ENCODE measurements around the gene GRIN3B.

The GRIN3B gene

GRCh38 chr19:960020-960419 is 40.2 kb upstream of the GRIN3B start:
- DNase-seq (ENCODE audit: low read depth in 1 of 2, low spot score in 1 of 2) = no peak

DNA sequence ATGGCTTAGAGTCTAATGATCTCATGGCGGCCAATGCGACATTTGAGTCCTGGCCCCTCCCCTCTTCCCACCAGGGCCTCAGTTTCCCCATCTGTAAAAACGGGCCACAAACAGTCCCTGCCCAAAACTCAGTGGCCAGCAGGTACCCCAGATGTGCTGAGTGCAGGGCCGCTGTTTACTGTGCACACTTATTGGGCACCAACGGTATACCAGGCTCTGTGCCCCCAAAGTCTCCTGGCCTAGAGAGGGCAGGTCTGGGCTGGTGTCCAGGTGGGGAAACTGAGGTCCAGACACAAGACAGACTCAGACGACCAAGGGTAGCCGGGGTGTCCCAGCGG is 39.6 kb upstream of the GRIN3B start:
- no peak overlapping the region for H3K4me3 ChIP-seq (replicated peaks; ENCODE audit: insufficient read depth, low read length)
- no peaks in the 10 kb centered on the region for H3K27me3 ChIP-seq (ENCODE audit: insufficient read depth, poor library complexity, severe bottlenecking)
- H3K27ac ChIP-seq (replicated peaks) = no peak overlapping the region
- no peak for DNase-seq (ENCODE audit: low read depth in 1 of 2, low spot score in 1 of 2)
- TF ChIP-seq, protein P1, sequence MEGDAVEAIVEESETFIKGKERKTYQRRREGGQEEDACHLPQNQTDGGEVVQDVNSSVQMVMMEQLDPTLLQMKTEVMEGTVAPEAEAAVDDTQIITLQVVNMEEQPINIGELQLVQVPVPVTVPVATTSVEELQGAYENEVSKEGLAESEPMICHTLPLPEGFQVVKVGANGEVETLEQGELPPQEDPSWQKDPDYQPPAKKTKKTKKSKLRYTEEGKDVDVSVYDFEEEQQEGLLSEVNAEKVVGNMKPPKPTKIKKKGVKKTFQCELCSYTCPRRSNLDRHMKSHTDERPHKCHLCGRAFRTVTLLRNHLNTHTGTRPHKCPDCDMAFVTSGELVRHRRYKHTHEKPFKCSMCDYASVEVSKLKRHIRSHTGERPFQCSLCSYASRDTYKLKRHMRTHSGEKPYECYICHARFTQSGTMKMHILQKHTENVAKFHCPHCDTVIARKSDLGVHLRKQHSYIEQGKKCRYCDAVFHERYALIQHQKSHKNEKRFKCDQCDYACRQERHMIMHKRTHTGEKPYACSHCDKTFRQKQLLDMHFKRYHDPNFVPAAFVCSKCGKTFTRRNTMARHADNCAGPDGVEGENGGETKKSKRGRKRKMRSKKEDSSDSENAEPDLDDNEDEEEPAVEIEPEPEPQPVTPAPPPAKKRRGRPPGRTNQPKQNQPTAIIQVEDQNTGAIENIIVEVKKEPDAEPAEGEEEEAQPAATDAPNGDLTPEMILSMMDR (IDR thresholded peaks at IDR 0.05; ENCODE audit: insufficient read depth, low read length) = no peak
- no peak for TF ChIP-seq POLR2AphosphoS5 (IDR thresholded peaks at IDR 0.05; ENCODE audit: low read depth)

More at GRCh38 chr19:960020-960419, 40.2 kb upstream of the GRIN3B start:
- Histone ChIP-seq H3K27ac (replicated peaks) (no peak overlapping the region), H3K27me3 (ENCODE audit: insufficient read depth, poor library complexity, severe bottlenecking) (no peaks in the 10 kb centered on the region), H3K4me3 (replicated peaks; ENCODE audit: insufficient read depth, low read length) (no peak overlapping the region)
- no peak for TF ChIP-seq SPI1 (IDR thresholded peaks at IDR 0.05; ENCODE audit: borderline replicate concordance, low read depth)

DNA sequence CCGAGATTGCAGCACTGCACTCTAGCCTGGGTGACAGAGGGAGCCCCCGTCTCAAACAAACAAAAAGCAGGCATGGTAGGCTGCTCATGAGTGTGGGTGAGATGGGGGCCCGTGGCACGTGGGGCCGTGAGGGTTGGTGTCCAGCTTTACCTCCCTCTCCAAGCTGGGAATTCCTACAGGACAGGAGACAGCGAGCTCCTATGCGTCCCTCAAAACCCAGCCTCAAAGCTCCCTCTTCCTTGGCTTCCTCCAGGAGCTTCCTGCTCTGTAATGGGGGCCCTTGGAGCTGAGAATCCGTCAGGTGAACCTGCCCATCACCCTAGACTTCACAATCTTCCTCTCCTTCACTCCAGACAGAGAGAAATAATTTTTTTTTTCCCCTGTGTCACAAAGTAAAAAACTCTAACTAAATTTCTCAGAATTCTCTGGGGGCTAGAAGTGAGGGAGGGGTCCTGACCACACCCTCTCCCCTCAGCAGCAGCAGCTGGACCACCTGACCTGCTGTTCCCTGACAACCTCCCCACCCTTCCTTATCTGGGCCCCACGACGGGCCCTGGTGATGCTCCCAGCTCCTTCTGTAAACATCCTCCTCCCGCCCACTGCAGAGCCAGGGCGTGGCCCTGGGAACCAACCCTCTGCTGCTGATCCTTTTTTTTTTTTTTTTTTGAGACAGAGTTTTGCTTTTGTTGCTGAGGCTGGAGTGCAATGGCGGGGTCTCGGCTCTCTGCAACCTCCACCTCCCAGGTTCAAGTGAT is 38.2 kb upstream of the GRIN3B start:
- H3K27ac ChIP-seq (replicated peaks) = no peak overlapping the region
- TF ChIP-seq, protein P1 (IDR thresholded peaks at IDR 0.05; ENCODE audit: insufficient read depth, low read length) = no peak
- TF ChIP-seq GABPA (IDR thresholded peaks at IDR 0.05; ENCODE audit: low read depth) (no peak), REST (IDR thresholded peaks at IDR 0.05; ENCODE audit: insufficient replicate concordance, low read depth) (no peak), SPI1 (IDR thresholded peaks at IDR 0.05; ENCODE audit: borderline replicate concordance, low read depth) (no peak), POLR2AphosphoS5 (IDR thresholded peaks at IDR 0.05; ENCODE audit: low read depth) (no peak)
- no peak for DNase-seq (ENCODE audit: low read depth in 1 of 2, low spot score in 1 of 2)
- H3K4me3 ChIP-seq (replicated peaks; ENCODE audit: insufficient read depth, low read length) = no peak overlapping the region
- no peaks in the 10 kb centered on the region for H3K27me3 ChIP-seq (ENCODE audit: insufficient read depth, poor library complexity, severe bottlenecking)

DNA sequence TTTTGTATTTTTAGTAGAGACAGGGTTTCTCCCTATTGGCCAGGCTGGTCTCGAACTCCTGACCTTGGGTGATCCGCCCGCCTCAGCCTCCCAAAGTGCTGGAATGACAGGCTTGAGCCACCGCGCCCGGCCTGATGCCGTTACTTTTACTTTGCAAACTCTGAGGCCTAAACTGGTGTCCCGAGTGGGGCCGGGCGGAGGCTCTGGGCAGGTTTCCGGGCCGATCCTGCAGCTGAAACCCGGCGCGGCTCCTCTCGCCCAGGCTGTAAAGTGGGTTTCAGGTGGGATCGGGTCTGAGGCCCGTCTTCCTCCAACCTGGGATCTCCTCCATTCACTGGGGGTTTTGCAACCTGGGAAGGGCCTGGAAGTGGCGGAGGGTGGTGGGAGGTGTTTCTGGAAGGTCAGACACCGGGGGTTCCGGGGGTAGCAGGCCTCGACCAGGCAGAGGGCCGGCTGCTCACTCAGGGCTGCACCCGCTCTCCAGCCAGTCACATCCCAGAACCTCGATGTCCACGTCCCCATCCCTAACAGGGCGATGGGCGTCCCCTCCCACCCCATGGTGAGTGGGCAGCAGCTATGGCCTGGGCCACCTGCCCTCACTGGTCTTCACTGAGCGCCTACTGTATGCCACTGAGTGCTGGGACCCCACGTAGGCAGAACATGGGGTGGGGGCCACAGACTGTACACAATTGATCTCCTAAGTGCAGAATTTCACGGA is 37.4 kb upstream of the GRIN3B start:
- Histone ChIP-seq H3K27ac (replicated peaks) (no peak overlapping the region), H3K27me3 (ENCODE audit: insufficient read depth, poor library complexity, severe bottlenecking) (no peaks in the 10 kb centered on the region), H3K4me3 (replicated peaks; ENCODE audit: insufficient read depth, low read length) (no peak overlapping the region)
- no peak for TF ChIP-seq POLR2AphosphoS5 (IDR thresholded peaks at IDR 0.05; ENCODE audit: low read depth)
- no peak for TF ChIP-seq SPI1 (IDR thresholded peaks at IDR 0.05; ENCODE audit: borderline replicate concordance, low read depth)
- TF ChIP-seq REST (IDR thresholded peaks at IDR 0.05; ENCODE audit: insufficient replicate concordance, low read depth) = no peak
- no peak for TF ChIP-seq GABPA (IDR thresholded peaks at IDR 0.05; ENCODE audit: low read depth)
- no peak for DNase-seq (ENCODE audit: low read depth in 1 of 2, low spot score in 1 of 2)
